AG04449 (cell line): ENCODE measurements around the gene TEAD1.
"Not testable (repeated sequence)": the region's sequence is repeated elsewhere in the genome, so short reads cannot be mapped to it uniquely, and the experiment has no call there.

Source experiments
- CTCF ChIA-PET: fragments of 350-600 bp; formaldehyde crosslinking; extraction: SDS; loops from one replicate; lab custom pipeline; 2021; ENCODE audit warnings: antibody characterized with exemption; lab: Yijun Ruan, JAX
- POLR2A ChIA-PET: fragments of 400-600, 350-600 bp; formaldehyde crosslinking; extraction: SDS; loops from one replicate; lab custom pipeline; 2020; ENCODE audit warnings: antibody characterized with exemption, inconsistent platforms; lab: Yijun Ruan, JAX
- DNase-seq: peaks from one replicate; pipeline ENCODE4 v3.0.0-alpha.2; 2010; ENCODE audit warnings: low read depth, low spot score
- H3K4me3 ChIP-seq: 2 replicates; pipeline ENCODE4 v1.5.1; 2011; ENCODE audit warnings: low read depth, mild to moderate bottlenecking, control low read depth, low read length
- CTCF ChIP-seq: IDR thresholded peaks from one replicate; pipeline ENCODE4 v1.5.1; 2011; ENCODE audit warnings: mild to moderate bottlenecking, moderate library complexity, low read length, control low read depth, inconsistent platforms; ENCODE audit not compliant: insufficient read depth; ENCODE audit errors: missing control alignments

Gene TEAD1

GRCh38 chr11:12754582-12755234, 80.5 kb downstream of the TEAD1 start:
- no peak for TF ChIP-seq CTCF
- DNase-seq: no peak
- ChIA-PET CTCF (interaction anchor here (1.0 kb wide), 1 partner anchor 9 kb away, joined by 3 read pairs; no protein-coding TSS in a partner anchor), POLR2A (no interaction called here)
- no peak overlapping the region for H3K4me3 ChIP-seq

DNA sequence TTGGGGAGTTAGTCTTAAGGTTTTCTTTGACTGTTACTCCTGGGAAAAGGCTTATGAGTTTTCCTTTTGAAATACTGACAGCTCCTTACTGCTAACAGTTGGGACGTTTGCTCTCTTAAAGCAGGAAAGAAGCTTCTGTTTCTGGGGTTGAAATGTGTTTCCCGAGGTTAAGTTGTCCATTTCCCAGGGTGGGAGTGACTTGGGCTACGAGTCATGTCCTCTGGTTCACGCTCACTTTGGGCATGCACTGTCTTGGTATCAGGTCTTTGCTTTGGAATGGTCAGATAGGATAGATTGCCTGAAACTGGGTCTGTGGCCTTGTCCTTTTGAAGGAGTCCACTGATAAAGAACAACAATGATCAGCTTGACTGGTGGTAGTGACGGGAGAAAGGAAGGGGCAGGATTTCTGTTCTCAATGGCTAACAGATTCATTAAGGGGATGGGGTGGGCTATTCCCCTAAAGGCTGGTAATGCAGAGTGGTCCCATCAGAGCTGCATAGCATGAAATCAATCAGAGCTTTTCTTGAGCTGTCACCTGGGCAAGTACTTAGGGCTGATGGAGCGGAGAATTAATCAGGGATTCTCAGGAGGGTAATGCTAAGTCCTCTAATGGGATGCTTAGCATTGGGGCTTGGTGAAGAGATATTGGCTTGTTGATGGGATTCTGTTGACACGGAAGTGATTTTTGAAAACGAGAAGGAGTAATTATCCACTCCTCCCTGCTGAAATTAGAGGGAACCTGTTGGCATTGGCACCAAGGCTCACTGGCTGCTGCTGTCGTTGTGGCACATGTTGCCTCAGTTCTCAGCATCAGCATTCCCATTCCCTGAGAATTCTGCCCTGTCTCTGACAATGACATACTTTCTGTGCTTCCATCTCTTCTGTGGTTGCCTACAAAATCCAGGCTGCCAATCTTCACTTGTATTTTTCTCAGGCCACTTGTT, 81.6 kb downstream of the TEAD1 start:
- ChIA-PET POLR2A (no interaction called here), CTCF (interaction anchor here (0.9 to 1.2 kb wide), 3 partner anchors 8 to 19 kb away, joined by 3 read pairs; no protein-coding TSS in a partner anchor)
- no peak for DNase-seq
- TF ChIP-seq CTCF: no peak
- no peak overlapping the region for H3K4me3 ChIP-seq

DNA sequence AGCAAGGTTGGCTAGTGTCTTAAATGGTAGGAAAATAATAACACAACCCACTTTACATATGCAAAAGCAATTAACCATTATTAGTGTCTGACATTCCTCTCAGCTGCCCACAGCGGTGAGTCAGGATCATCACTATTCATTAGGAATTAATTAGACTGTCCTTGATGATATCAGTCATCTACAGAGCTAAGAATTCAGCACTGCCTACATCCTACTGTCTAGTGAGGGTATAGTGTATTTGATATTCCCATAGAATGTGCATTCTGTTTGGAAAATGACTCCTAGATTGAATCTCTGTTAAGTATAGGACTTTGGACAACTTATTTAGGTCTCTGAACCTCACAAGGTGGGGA, 82.2 kb downstream of the TEAD1 start:
- DNase-seq: no peak
- POLR2A ChIA-PET: no interaction called here
- CTCF ChIA-PET: interaction anchor here (0.9 to 1.2 kb wide), 2 partner anchors 14 to 18 kb away, joined by 3 read pairs; no protein-coding TSS in a partner anchor
- H3K4me3 ChIP-seq: no peak overlapping the region
- no peak for TF ChIP-seq CTCF

DNA sequence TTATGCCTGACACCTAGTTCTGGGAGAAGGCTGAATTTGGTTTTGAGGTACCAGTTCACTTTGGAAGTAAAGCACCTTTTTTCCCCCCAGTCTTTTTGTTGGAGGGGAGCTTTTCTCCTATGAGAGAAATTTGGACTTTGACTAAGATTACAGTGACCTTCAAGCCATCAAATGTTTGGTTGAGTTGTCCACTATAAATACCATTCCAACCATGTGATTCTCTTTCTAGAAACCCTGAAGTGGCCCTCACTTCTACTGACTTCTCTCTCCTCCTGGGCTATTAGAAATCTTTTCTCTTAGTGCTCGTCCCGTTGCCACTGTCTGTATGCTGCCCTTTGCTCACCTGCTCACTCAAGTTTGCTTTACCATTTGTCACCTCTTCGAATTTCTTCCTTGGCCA, 82.6 kb downstream of the TEAD1 start:
- CTCF ChIA-PET: interaction anchor here (0.9 kb wide), 1 partner anchor 18 kb away, joined by 3 read pairs; no protein-coding TSS in a partner anchor
- no peak for TF ChIP-seq CTCF
- no peak overlapping the region for H3K4me3 ChIP-seq
- POLR2A ChIA-PET: no interaction called here
- no peak for DNase-seq

DNA sequence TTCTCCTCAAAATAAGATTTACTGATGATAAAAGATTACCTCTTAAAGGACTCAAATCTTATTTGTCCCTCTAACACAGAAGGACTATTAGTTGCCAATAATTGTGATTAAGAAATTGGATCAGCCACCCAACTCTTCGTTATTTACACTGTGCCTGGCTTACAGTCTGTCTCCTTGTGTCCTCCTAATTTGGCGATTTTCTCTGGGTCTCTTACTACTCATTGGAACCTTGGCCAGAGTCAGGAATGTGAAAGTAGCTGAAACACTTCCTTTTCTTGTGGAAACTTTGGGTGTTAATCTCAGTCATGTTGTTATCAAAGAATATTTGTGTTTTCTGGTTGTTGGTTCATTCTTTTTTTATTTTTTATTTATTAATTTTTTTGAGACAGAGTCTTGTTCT, 83.2 kb downstream of the TEAD1 start:
- H3K4me3 ChIP-seq: no peak overlapping the region
- no peak for TF ChIP-seq CTCF
- ChIA-PET POLR2A (no interaction called here), CTCF (no interaction called here)
- no peak for DNase-seq

DNA sequence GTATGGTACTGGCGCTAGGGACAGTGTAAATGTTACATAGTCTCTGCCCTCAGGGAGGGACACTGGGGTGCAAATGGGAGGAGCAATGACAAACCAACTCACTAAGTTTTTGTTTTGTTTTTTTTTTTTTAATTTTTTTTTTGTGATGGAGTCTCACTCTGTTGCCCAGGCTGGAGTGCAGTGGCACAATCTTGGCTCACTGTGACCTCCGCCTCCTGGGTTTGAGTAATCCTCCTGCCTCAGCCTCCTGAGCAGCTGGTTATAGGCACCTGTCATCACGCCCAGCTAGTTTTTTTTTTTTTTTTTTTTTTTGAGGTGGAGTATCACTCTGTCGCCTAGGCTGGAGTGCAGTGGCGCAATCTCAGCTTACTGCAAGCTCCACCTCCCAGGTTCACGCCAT, 83.9 kb downstream of the TEAD1 start:
- CTCF ChIA-PET, DNase-seq, H3K4me3 ChIP-seq, POLR2A ChIA-PET: not testable (repeated sequence)
